WERI-Rb-1 (cell line): ENCODE data around the gene MRPL9.
"Not testable (repeated sequence)": the region's sequence is repeated elsewhere in the genome, so short reads cannot be mapped to it uniquely, and the experiment has no call there.

ENCODE experiments used
- DNase-seq: peaks from one replicate; pipeline ENCODE4 v3.0.0-alpha.2; 2020
- H3K27ac ChIP-seq: fragments of 250-450 bp; sonication (Bioruptor Pico); 2 replicates; pipeline ENCODE4 v1.5.1; 2020; ENCODE audit warnings: mild to moderate bottlenecking, moderate library complexity
- H3K27me3 ChIP-seq: fragments of 250-450 bp; sonication (Bioruptor Pico); 2 replicates; pipeline ENCODE4 v1.5.1; 2021; ENCODE audit warnings: mild to moderate bottlenecking, low read depth, moderate library complexity; ENCODE audit not compliant: insufficient read depth, severe bottlenecking
- H3K36me3 ChIP-seq: fragments of 250-450 bp; sonication (Bioruptor Pico); 2 replicates; pipeline ENCODE4 v1.5.1; 2020; ENCODE audit warnings: mild to moderate bottlenecking, moderate library complexity
- H3K4me3 ChIP-seq: 2 replicates; pipeline ENCODE4 v1.5.1; 2011; ENCODE audit warnings: low read depth, mild to moderate bottlenecking, control low read depth, low read length
- H3K9me3 ChIP-seq: fragments of 250-450 bp; sonication (Bioruptor Pico); 2 replicates; pipeline ENCODE4 v1.5.1; 2021; ENCODE audit warnings: mild to moderate bottlenecking, moderate library complexity; ENCODE audit not compliant: severe bottlenecking
- CTCF ChIP-seq: IDR thresholded peaks from 2 replicates; pipeline ENCODE4 v1.5.1; 2011; ENCODE audit warnings: low read depth, mild to moderate bottlenecking, control low read depth, inconsistent platforms, low read length

Gene MRPL9

GRCh38 chr1:151779852-151780251, 16.6 kb upstream of the MRPL9 start:
- peaks cover 68% of the 10 kb centered on the region for H3K36me3 ChIP-seq

GRCh38 chr1:151777317-151777716, 14.0 kb upstream of the MRPL9 start:
- Histone ChIP-seq H3K27ac (no peak overlapping the region), H3K9me3 (no peaks in the 10 kb centered on the region), H3K4me3 (no peak overlapping the region), H3K36me3 (peaks cover 83% of the 10 kb centered on the region), H3K27me3 (no peaks in the 10 kb centered on the region)
- TF ChIP-seq CTCF: no peak
- no peak for DNase-seq

More at GRCh38 chr1:151779852-151780251, 16.6 kb upstream of the MRPL9 start:
- Histone ChIP-seq H3K9me3 (no peaks in the 10 kb centered on the region), H3K4me3 (no peak overlapping the region), H3K27me3 (no peaks in the 10 kb centered on the region), H3K27ac (no peak overlapping the region)
- no peak for DNase-seq
- no peak for TF ChIP-seq CTCF

GRCh38 chr1:151776665-151777062, 13.4 kb upstream of the MRPL9 start:
- H3K27me3 ChIP-seq: no peaks in the 10 kb centered on the region
- no peak for TF ChIP-seq CTCF
- no peak overlapping the region for H3K27ac ChIP-seq
- no peak for DNase-seq
- no peak overlapping the region for H3K4me3 ChIP-seq
- H3K9me3 ChIP-seq: no peaks in the 10 kb centered on the region
- peaks cover 78% of the 10 kb centered on the region for H3K36me3 ChIP-seq

- Histone ChIP-seq H3K9me3 (no peaks in the 10 kb centered on the region), H3K36me3 (peaks cover 74% of the 10 kb centered on the region), H3K27ac (no peak overlapping the region), H3K4me3 (no peak overlapping the region), H3K27me3 (no peaks in the 10 kb centered on the region)
- no peak for DNase-seq
- no peak for TF ChIP-seq CTCF
These were observed 12.8 kb upstream of the MRPL9 start for GRCh38 chr1:151775894-151776664.

GRCh38 chr1:151774256-151774922, 11.1 kb upstream of the MRPL9 start:
- Histone ChIP-seq H3K4me3 (no peak overlapping the region), H3K36me3 (peaks cover 60% of the 10 kb centered on the region), H3K9me3 (peaks cover 3% of the 10 kb centered on the region), H3K27me3 (no peaks in the 10 kb centered on the region), H3K27ac (no peak overlapping the region)
- DNase-seq: no peak
- TF ChIP-seq CTCF: no peak

GRCh38 chr1:151773702-151774101, 10.4 kb upstream of the MRPL9 start:
- H3K36me3 ChIP-seq: peaks cover 53% of the 10 kb centered on the region
- no peak for DNase-seq

GRCh38 chr1:151769270-151769669, 6.0 kb upstream of the MRPL9 start:
- not testable (repeated sequence) for H3K27ac ChIP-seq, DNase-seq

More at GRCh38 chr1:151773702-151774101, 10.4 kb upstream of the MRPL9 start:
- Histone ChIP-seq H3K9me3 (peaks cover 3% of the 10 kb centered on the region), H3K27ac (no peak overlapping the region), H3K27me3 (no peaks in the 10 kb centered on the region), H3K4me3 (no peak overlapping the region)
- TF ChIP-seq CTCF: no peak

GRCh38 chr1:151768351-151769066, 5.2 kb upstream of the MRPL9 start:
- H3K27ac ChIP-seq, H3K9me3 ChIP-seq, H3K4me3 ChIP-seq, DNase-seq, H3K27me3 ChIP-seq, H3K36me3 ChIP-seq: not testable (repeated sequence)

More at GRCh38 chr1:151769270-151769669, 6.0 kb upstream of the MRPL9 start:
- H3K4me3 ChIP-seq, H3K9me3 ChIP-seq, H3K27me3 ChIP-seq: not testable (repeated sequence)
- peaks cover 11% of the 10 kb centered on the region for H3K36me3 ChIP-seq
